Lung (tissue), 12 donors: ENCODE results near the gene STXBP6. TPM values are rescaled to one million over a fixed set of nuclear protein-coding genes. Genes with fewer than 3 reads are reported as not detected.
A peak's percentile ranks its signal among the peaks of the same experiment; 100 is the strongest.

ENCODE experiments used
- ATAC-seq: fragments of 200-7000 bp; cut with Tn5 transposase; one replicate; pipeline ENCODE4 v1.9.1; 2020; ENCODE audit warnings: moderate number of reproducible peaks; ENCODE audit not compliant: insufficient read depth, low FRiP score
- DNase-seq, 3 donors: peaks; one replicate each; pipeline ENCODE4 v3.0.0-alpha.2; 2013 to 2017
- H3K27ac ChIP-seq, 2 donors: one replicate each; pipeline ENCODE4 v1.5.1; 2013; ENCODE audit warnings: mild to moderate bottlenecking in 2 of 2, moderate library complexity in 2 of 2, control low read depth in 1 of 2, inconsistent platforms in 1 of 2, low read depth in 1 of 2, low read length in 1 of 2
- H3K27me3 ChIP-seq, 3 donors: one replicate each; pipeline ENCODE4 v1.5.1; 2013; ENCODE audit warnings: low read length in 2 of 3; ENCODE audit not compliant: control insufficient read depth in 3 of 3, insufficient read depth in 3 of 3
- H3K36me3 ChIP-seq, 4 donors: one replicate each; pipeline ENCODE4 v1.5.1; 2013; ENCODE audit warnings: low read length in 4 of 4, mild to moderate bottlenecking in 1 of 4, moderate library complexity in 1 of 4; ENCODE audit not compliant: control insufficient read depth in 4 of 4, insufficient read depth in 4 of 4
- H3K4me1 ChIP-seq, 5 donors: one replicate each; pipeline ENCODE4 v1.5.1; 2013; ENCODE audit warnings: low read length in 5 of 5, mild to moderate bottlenecking in 2 of 5, moderate library complexity in 1 of 5; ENCODE audit not compliant: control insufficient read depth in 5 of 5, insufficient read depth in 5 of 5
- H3K4me3 ChIP-seq: one replicate; pipeline ENCODE4 v1.5.1; 2013; ENCODE audit warnings: mild to moderate bottlenecking, control low read depth, moderate library complexity
- H3K9ac ChIP-seq, 2 donors: one replicate each; pipeline ENCODE4 v1.5.1; 2013; ENCODE audit warnings: low read length in 2 of 2, control low read depth in 1 of 2; ENCODE audit not compliant: insufficient read depth in 1 of 2
- H3K9me3 ChIP-seq, 4 donors: one replicate each; pipeline ENCODE4 v1.5.1; 2013; ENCODE audit warnings: low read length in 3 of 4, mild to moderate bottlenecking in 1 of 4, moderate library complexity in 1 of 4; ENCODE audit not compliant: control insufficient read depth in 4 of 4, insufficient read depth in 3 of 4
- WGBS, 2 donors: extraction: QIAGEN DNeasy Blood & Tissue Kit; methylation state at CpG; one replicate each; pipeline ENCODE4 v1.1.7; 2013; 5-methylcytosine and 5-hydroxymethylcytosine counted together
- polyA plus RNA-seq, 2 donors: library from polyadenylated mRNA; stranded (reverse); fragments of 200-250 nt; gene quantifications; one replicate each; pipeline ENCODE4 v1.2.1, GENCODE V29; 2013
- total RNA-seq, 2 donors: library from RNA; depleted of rRNA in 1 of 2; stranded (reverse); fragments of >200 nt in 1 of 2; gene quantifications; one replicate each; pipeline ENCODE4 v1.2.1, GENCODE V29; 2014 to 2021
- TF ChIP-seq, protein P1 (sequence below): IDR thresholded peaks from 2 replicates; pipeline ENCODE4 v1.5.1; 2012; ENCODE audit warnings: mild to moderate bottlenecking; ENCODE audit errors: control extremely low read depth, extremely low read depth
- donor health status: control.
- donor health status: control.
- donor health status: Bipolar disorder and iron deficiency.
- donor health status: healthy.
- donor health status: DM: yes; HTN: yes; CAD: no.

Gene STXBP6
- total and polyA plus RNA-seq, 4 donors: 9.3 to 42.5 (median 10.5) TPM

DNA sequence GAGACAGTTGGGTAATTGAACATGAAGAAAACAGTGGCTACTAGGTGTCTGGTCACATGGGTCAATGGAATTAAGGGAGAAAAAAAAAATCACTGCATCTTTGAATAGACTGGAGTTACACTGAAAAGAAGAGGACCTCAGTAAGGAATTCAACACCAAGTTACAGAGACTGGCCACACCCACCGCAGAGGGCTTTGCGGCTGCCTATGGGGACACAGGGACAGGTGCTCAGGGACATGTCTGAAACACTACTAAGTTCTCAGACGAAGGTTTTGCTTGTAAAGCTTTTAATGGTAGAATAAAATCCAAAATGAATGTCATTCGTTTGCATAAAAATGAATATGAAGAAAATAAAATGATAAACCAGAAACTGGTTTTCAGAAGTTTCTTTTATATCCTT lies 93.8 kb downstream of the STXBP6 start:
- WGBS, 2 donors: 87 to 93% methylated on average over 4 of the region's 4 CpGs
- Histone ChIP-seq H3K27me3 (no peaks in the 10 kb centered on the region), H3K36me3 (no peaks in the 10 kb centered on the region)

DNA sequence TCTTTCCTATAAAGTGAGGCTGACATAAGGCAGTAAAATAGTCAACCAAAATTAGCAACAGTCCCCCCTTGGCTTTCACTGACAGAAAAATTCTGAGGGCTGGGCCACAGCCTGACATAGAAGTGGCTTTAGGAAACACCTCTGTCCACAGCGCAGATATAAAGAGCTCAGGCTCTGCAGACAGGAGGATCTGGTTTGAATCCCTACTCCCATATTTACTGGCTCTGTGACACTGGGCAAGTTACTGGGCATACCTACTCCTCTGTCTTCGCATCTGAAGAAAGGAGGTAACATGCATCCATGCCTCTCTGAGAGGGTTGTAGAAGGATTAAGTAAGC lies 95.3 kb downstream of the STXBP6 start:
- ATAC-seq (no peak), DNase-seq (no peak)
- H3K9me3 ChIP-seq: peaks cover 0 to 3% (median 0%) of the 10 kb centered on the region in 4 donors
- H3K27ac ChIP-seq: no peak overlapping the region
- WGBS, 2 donors: 93 to 100% methylated on average over 2 of the region's 2 CpGs
- no peak overlapping the region for H3K9ac ChIP-seq
- peaks cover 4 to 30% (median 19%) of the 10 kb centered on the region in 5 donors for H3K4me1 ChIP-seq
- no peaks in the 10 kb centered on the region for H3K36me3 ChIP-seq
- no peak overlapping the region for H3K4me3 ChIP-seq
- no peaks in the 10 kb centered on the region for H3K27me3 ChIP-seq
- TF ChIP-seq, protein P1, sequence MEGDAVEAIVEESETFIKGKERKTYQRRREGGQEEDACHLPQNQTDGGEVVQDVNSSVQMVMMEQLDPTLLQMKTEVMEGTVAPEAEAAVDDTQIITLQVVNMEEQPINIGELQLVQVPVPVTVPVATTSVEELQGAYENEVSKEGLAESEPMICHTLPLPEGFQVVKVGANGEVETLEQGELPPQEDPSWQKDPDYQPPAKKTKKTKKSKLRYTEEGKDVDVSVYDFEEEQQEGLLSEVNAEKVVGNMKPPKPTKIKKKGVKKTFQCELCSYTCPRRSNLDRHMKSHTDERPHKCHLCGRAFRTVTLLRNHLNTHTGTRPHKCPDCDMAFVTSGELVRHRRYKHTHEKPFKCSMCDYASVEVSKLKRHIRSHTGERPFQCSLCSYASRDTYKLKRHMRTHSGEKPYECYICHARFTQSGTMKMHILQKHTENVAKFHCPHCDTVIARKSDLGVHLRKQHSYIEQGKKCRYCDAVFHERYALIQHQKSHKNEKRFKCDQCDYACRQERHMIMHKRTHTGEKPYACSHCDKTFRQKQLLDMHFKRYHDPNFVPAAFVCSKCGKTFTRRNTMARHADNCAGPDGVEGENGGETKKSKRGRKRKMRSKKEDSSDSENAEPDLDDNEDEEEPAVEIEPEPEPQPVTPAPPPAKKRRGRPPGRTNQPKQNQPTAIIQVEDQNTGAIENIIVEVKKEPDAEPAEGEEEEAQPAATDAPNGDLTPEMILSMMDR: no peak

More for the DNA sequence above, 93.8 kb downstream of the STXBP6 start:
- no peak overlapping the region for H3K27ac ChIP-seq
- TF ChIP-seq, protein P1: no peak
- no peak for DNase-seq
- peaks cover 0 to 3% (median 0%) of the 10 kb centered on the region in 4 donors for H3K9me3 ChIP-seq
- no peak overlapping the region for H3K9ac ChIP-seq
- H3K4me3 ChIP-seq: no peak overlapping the region
- H3K4me1 ChIP-seq: peaks cover 4 to 41% (median 19%) of the 10 kb centered on the region in 5 donors
- no peak for ATAC-seq

GRCh38 chr14:24954037-24954699 lies 95.8 kb downstream of the STXBP6 start:
- Histone ChIP-seq H3K27me3 (no peaks in the 10 kb centered on the region), H3K9me3 (peaks cover 0 to 3% (median 0%) of the 10 kb centered on the region in 4 donors), H3K9ac (no peak overlapping the region), H3K4me1 (peaks cover 4 to 28% (median 19%) of the 10 kb centered on the region in 5 donors), H3K27ac (peak overlapping the region; percentile 28 to 52), H3K4me3 (no peak overlapping the region), H3K36me3 (no peaks in the 10 kb centered on the region)
- no peak for ATAC-seq
- 72 to 81% methylated on average over 4 of the region's 4 CpGs for WGBS, 2 donors
- no peak for DNase-seq
- TF ChIP-seq, protein P1: no peak
